Naive B cell (primary cell): ENCODE data around the gene EML4. TPM values are rescaled to one million over a fixed set of nuclear protein-coding genes. Genes with fewer than 3 reads are reported as not detected.
"Not testable (repeated sequence)": the region's sequence is repeated elsewhere in the genome, so short reads cannot be mapped to it uniquely, and the experiment has no call there.

Experiments used
- ATAC-seq, 2 donors: fragments of 150-1000 bp; cut with Tn5 transposase; 2 replicates each; pipeline ENCODE4 v1.10.0; 2021; ENCODE audit warnings: low read depth in 2 of 2, mild to moderate bottlenecking in 2 of 2, moderate library complexity in 2 of 2
- DNase-seq: peaks from one replicate; pipeline ENCODE4 v3.0.0; 2022
- H3K27ac Mint-ChIP-seq, 6 donors: one replicate each; pipeline ENCODE4 v1.8.0; 2020 to 2022; ENCODE audit warnings: mild to moderate bottlenecking in 6 of 6, mixed read lengths in 6 of 6, moderate library complexity in 5 of 6, inconsistent platforms in 2 of 6
- H3K27me3 Mint-ChIP-seq, 3 donors: one replicate each; pipeline ENCODE4 v1.8.0; 2021 to 2022; ENCODE audit warnings: mixed read lengths in 3 of 3, mild to moderate bottlenecking in 1 of 3
- H3K36me3 Mint-ChIP-seq, 2 donors: one replicate each; pipeline ENCODE4 v1.8.0; 2020 to 2022; ENCODE audit warnings: mixed read lengths in 2 of 2, inconsistent platforms in 1 of 2, mild to moderate bottlenecking in 1 of 2
- H3K4me1 Mint-ChIP-seq, 3 donors: one replicate each; pipeline ENCODE4 v1.8.0; 2020 to 2022; ENCODE audit warnings: mixed read lengths in 3 of 3, inconsistent platforms in 1 of 3, mild to moderate bottlenecking in 1 of 3, moderate library complexity in 1 of 3
- H3K4me3 Mint-ChIP-seq, 8 donors: one replicate each; pipeline ENCODE4 v1.8.0; 2020 to 2022; ENCODE audit warnings: mild to moderate bottlenecking in 8 of 8, mixed read lengths in 8 of 8, moderate library complexity in 8 of 8, inconsistent platforms in 2 of 8
- H3K9me3 Mint-ChIP-seq, 7 donors: one replicate each; pipeline ENCODE4 v1.8.0; 2020 to 2022; ENCODE audit warnings: mixed read lengths in 7 of 7, mild to moderate bottlenecking in 5 of 7, inconsistent platforms in 2 of 7, moderate library complexity in 1 of 7
- polyA plus RNA-seq, 6 donors: library from polyadenylated mRNA; unstranded; fragments of 300-500 nt; fragmentation: Illumina TruSeq; gene quantifications; one replicate each; pipeline ENCODE4 v1.2.3, GENCODE V29; 2021; ENCODE audit warnings: low read depth in 6 of 6

EML4 gene
- polyA plus RNA-seq, 6 donors from 2014 or later = 33.3 to 77.6 (median 62.5) TPM

GRCh38 chr2:42170619-42171395 is 1.7 kb downstream of the EML4 start:
- no peaks in the 10 kb centered on the region for H3K27me3 Mint-ChIP-seq
- H3K9me3 Mint-ChIP-seq = no peaks in the 10 kb centered on the region
- H3K36me3 Mint-ChIP-seq = peaks cover 0 to 2% of the 10 kb centered on the region in 2 donors
- ATAC-seq = no peak
- no peak for DNase-seq
- peaks cover 4 to 24% (median 21%) of the 10 kb centered on the region in 3 donors for H3K4me1 Mint-ChIP-seq
- no peak overlapping the region for H3K27ac Mint-ChIP-seq
- no peak overlapping the region for H3K4me3 Mint-ChIP-seq

GRCh38 chr2:42171396-42171980 is 2.3 kb downstream of the EML4 start:
- no peaks in the 10 kb centered on the region for H3K27me3 Mint-ChIP-seq
- DNase-seq (no peak), ATAC-seq (no peak)
- peaks cover 11 to 31% (median 28%) of the 10 kb centered on the region in 3 donors for H3K4me1 Mint-ChIP-seq
- peak overlapping the region in 1 of 6 donors; percentile 51 for H3K27ac Mint-ChIP-seq
- H3K4me3 Mint-ChIP-seq = no peak overlapping the region
- H3K36me3 Mint-ChIP-seq = peaks cover 0 to 9% of the 10 kb centered on the region in 2 donors
- no peaks in the 10 kb centered on the region for H3K9me3 Mint-ChIP-seq

- H3K9me3 Mint-ChIP-seq = no peaks in the 10 kb centered on the region
- peaks cover 0 to 10% of the 10 kb centered on the region in 2 donors for H3K36me3 Mint-ChIP-seq
- peaks cover 12 to 35% (median 31%) of the 10 kb centered on the region in 3 donors for H3K4me1 Mint-ChIP-seq
- no peaks in the 10 kb centered on the region for H3K27me3 Mint-ChIP-seq
- peak overlapping the region in 3 of 6 donors; percentile 27 to 60 (median 51) for H3K27ac Mint-ChIP-seq
- H3K4me3 Mint-ChIP-seq = peak overlapping the region in 1 of 8 donors; percentile 24
- no peak for ATAC-seq
- no peak for DNase-seq
Measured at GRCh38 chr2:42172020-42172419, 2.9 kb downstream of the EML4 start.

- ATAC-seq = no peak
- peak overlapping the region in 5 of 6 donors; percentile 4 to 82 (median 60) for H3K27ac Mint-ChIP-seq
Measured at GRCh38 chr2:42172566-42172965, 3.4 kb downstream of the EML4 start.

GRCh38 chr2:42173467-42173866 is 4.3 kb downstream of the EML4 start:
- not testable (repeated sequence) for H3K27me3 Mint-ChIP-seq, H3K36me3 Mint-ChIP-seq, ATAC-seq, H3K9me3 Mint-ChIP-seq, DNase-seq
- Mint-ChIP-seq H3K4me3 (peak overlapping the region in 3 of 8 donors; percentile 15 to 40 (median 37)), H3K4me1 (peaks cover 18 to 47% (median 35%) of the 10 kb centered on the region in 3 donors), H3K27ac (peak overlapping the region in 3 of 6 donors; percentile 16 to 82 (median 70))

More at GRCh38 chr2:42172566-42172965, 3.4 kb downstream of the EML4 start:
- peaks cover 0 to 10% of the 10 kb centered on the region in 2 donors for H3K36me3 Mint-ChIP-seq
- no peak for DNase-seq
- H3K4me1 Mint-ChIP-seq = peaks cover 13 to 41% (median 33%) of the 10 kb centered on the region in 3 donors
- H3K27me3 Mint-ChIP-seq = no peaks in the 10 kb centered on the region
- H3K4me3 Mint-ChIP-seq = peak overlapping the region in 3 of 8 donors; percentile 24 to 40 (median 37)
- no peaks in the 10 kb centered on the region for H3K9me3 Mint-ChIP-seq

- peaks cover 4 to 10% of the 10 kb centered on the region in 2 donors for H3K36me3 Mint-ChIP-seq
- no peak for DNase-seq
- H3K4me3 Mint-ChIP-seq = peak overlapping the region in 1 of 8 donors; percentile 61
- H3K4me1 Mint-ChIP-seq = peaks cover 41 to 68% (median 60%) of the 10 kb centered on the region in 3 donors
- no peak for ATAC-seq
- H3K9me3 Mint-ChIP-seq = no peaks in the 10 kb centered on the region
- peak overlapping the region in 5 of 6 donors; percentile 11 to 85 (median 76) for H3K27ac Mint-ChIP-seq
- H3K27me3 Mint-ChIP-seq = no peaks in the 10 kb centered on the region
Measured at GRCh38 chr2:42176992-42177738, 8.0 kb downstream of the EML4 start.

GRCh38 chr2:42178335-42178734 is 9.2 kb downstream of the EML4 start:
- Mint-ChIP-seq H3K27ac (peak overlapping the region in 3 of 6 donors; percentile 11 to 38 (median 15)), H3K9me3 (no peaks in the 10 kb centered on the region), H3K36me3 (peaks cover 4 to 10% of the 10 kb centered on the region in 2 donors), H3K27me3 (no peaks in the 10 kb centered on the region), H3K4me1 (peaks cover 47 to 73% (median 72%) of the 10 kb centered on the region in 3 donors), H3K4me3 (no peak overlapping the region)
- ATAC-seq (no peak), DNase-seq (no peak)

- ATAC-seq (no peak), DNase-seq (no peak)
- Mint-ChIP-seq H3K4me3 (no peak overlapping the region), H3K27ac (peak overlapping the region in 5 of 6 donors; percentile 18 to 72 (median 47)), H3K36me3 (peaks cover 4 to 10% of the 10 kb centered on the region in 2 donors), H3K27me3 (no peaks in the 10 kb centered on the region), H3K9me3 (no peaks in the 10 kb centered on the region), H3K4me1 (peaks cover 57 to 82% (median 82%) of the 10 kb centered on the region in 3 donors)
Measured at GRCh38 chr2:42180300-42180699, 11.1 kb downstream of the EML4 start.

- Mint-ChIP-seq H3K27ac (peak overlapping the region in 4 of 6 donors; percentile 43 to 86 (median 70)), H3K27me3 (no peaks in the 10 kb centered on the region), H3K4me3 (peak overlapping the region in 5 of 8 donors; percentile 23 to 77 (median 37))
Measured at GRCh38 chr2:42182654-42183308, 13.6 kb downstream of the EML4 start.

GRCh38 chr2:42183775-42184174 is 14.6 kb downstream of the EML4 start:
- peak; percentile 43 to 44 for ATAC-seq
- H3K36me3 Mint-ChIP-seq = peaks cover 0 to 13% of the 10 kb centered on the region in 2 donors
- H3K9me3 Mint-ChIP-seq = no peaks in the 10 kb centered on the region

More at GRCh38 chr2:42182654-42183308, 13.6 kb downstream of the EML4 start:
- Mint-ChIP-seq H3K4me1 (peaks cover 49 to 77% (median 74%) of the 10 kb centered on the region in 3 donors), H3K36me3 (peaks cover 0 to 11% of the 10 kb centered on the region in 2 donors), H3K9me3 (no peaks in the 10 kb centered on the region)
- ATAC-seq (no peak), DNase-seq (no peak)

GRCh38 chr2:42184346-42184745 is 15.2 kb downstream of the EML4 start:
- Mint-ChIP-seq H3K4me3 (peak overlapping the region in 4 of 8 donors; percentile 13 to 35 (median 22)), H3K36me3 (peaks cover 0 to 13% of the 10 kb centered on the region in 2 donors), H3K27me3 (no peaks in the 10 kb centered on the region), H3K9me3 (no peaks in the 10 kb centered on the region), H3K4me1 (peaks cover 40 to 69% (median 67%) of the 10 kb centered on the region in 3 donors), H3K27ac (peak overlapping the region in 4 of 6 donors; percentile 2 to 68 (median 12))
- ATAC-seq (no peak), DNase-seq (no peak)

More at GRCh38 chr2:42183775-42184174, 14.6 kb downstream of the EML4 start:
- Mint-ChIP-seq H3K27ac (peak overlapping the region in 1 of 6 donors; percentile 40), H3K4me1 (peaks cover 46 to 74% (median 68%) of the 10 kb centered on the region in 3 donors), H3K27me3 (no peaks in the 10 kb centered on the region), H3K4me3 (peak overlapping the region in 1 of 8 donors; percentile 37)
- DNase-seq = no peak

GRCh38 chr2:42185220-42185921 is 16.2 kb downstream of the EML4 start:
- Mint-ChIP-seq H3K4me1 (peaks cover 38 to 64% (median 62%) of the 10 kb centered on the region in 3 donors), H3K27me3 (no peaks in the 10 kb centered on the region), H3K36me3 (peaks cover 0 to 13% of the 10 kb centered on the region in 2 donors), H3K4me3 (peak overlapping the region in 1 of 8 donors; percentile 27), H3K27ac (peak overlapping the region in 2 of 6 donors; percentile 20 to 68), H3K9me3 (no peaks in the 10 kb centered on the region)
- DNase-seq (no peak), ATAC-seq (no peak)
